ENCODE results near the gene INTS1.

The INTS1 gene

DNA sequence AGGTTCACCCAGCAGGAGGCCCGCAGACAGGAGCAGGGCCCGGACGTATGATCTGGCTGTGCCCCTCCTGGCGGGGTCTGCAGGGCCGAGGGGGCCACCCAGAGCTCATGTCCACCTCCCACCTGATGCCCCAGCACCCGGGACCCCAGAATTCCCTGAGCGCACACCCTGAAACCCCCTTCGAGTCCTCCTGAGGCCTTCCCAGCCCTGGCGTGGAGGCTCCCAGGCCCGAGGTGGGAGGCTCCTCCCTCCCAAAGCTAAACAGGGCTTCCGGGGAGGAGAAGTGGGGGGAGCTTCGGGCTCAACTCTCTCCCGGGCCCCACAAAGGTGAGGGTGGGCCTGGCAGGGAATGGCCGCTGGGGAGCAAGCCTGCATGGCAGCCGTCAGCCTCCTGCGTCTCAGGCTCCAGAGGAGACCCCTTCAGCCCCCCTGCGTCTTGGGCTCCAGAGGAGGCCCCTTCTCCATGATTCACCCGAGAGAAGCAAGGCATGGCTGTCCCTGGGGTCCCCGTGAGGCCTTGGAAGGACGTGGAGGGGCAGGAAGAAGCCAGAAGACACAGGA is 75.2 kb downstream of the INTS1 start:
- no peaks in the 10 kb centered on the region for H3K79me2 ChIP-seq
- H3K4me3 ChIP-seq (ENCODE audit: low read depth, low read length) = no peak overlapping the region
- H3K9ac ChIP-seq = no peak overlapping the region
- no peaks in the 10 kb centered on the region for H3K9me3 ChIP-seq (ENCODE audit: control insufficient read depth, low read length)
- H3K4me2 ChIP-seq (ENCODE audit: low read length) = no peak overlapping the region
- no peaks in the 10 kb centered on the region for H3K27me3 ChIP-seq (ENCODE audit: control insufficient read depth, insufficient read depth, low read length)
- TF ChIP-seq CTCF (IDR thresholded peaks at IDR 0.05) = no peak
- no peaks in the 10 kb centered on the region for H3K36me3 ChIP-seq (ENCODE audit: control insufficient read depth, insufficient read depth, low read length)
- no peaks in the 10 kb centered on the region for H3K4me1 ChIP-seq
- no peak overlapping the region for H3K27ac ChIP-seq
- no peak overlapping the region for H2AFZ ChIP-seq

DNA sequence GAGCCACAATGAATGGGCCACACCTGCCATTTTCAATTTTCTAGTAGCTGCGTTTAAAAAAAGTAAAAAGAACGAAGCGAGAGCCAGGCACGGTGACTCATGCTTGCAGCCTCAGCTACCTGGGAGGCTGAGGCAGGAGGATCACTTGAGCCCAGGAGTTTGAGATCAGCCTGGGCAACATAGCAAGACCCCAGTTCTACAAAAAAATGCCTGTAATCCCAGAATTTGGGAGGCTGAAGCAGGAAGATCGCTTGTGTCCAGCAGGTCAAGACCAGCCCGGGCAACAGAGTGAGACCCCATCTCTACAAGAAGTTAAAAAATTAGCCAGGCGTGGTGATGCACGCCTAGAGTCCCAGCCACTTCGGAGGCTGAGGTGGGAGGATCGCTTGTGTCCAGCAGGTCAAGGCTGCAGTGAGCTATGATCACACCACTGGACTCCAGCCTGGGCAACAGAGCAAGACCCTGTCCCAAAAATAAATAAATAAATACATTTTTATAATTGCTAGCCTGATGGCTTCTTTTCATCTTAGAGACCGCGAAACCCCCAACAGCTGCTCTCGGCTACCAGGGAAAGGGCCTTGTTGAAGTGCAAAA is 77.0 kb downstream of the INTS1 start:
- no peak overlapping the region for H3K27ac ChIP-seq
- H2AFZ ChIP-seq = no peak overlapping the region
- H3K4me2 ChIP-seq (ENCODE audit: low read length) = no peak overlapping the region
- H3K4me1 ChIP-seq = peaks cover 2% of the 10 kb centered on the region
- H3K9me3 ChIP-seq (ENCODE audit: control insufficient read depth, low read length) = no peaks in the 10 kb centered on the region
- H3K4me3 ChIP-seq (ENCODE audit: low read depth, low read length) = no peak overlapping the region
- H3K36me3 ChIP-seq (ENCODE audit: control insufficient read depth, insufficient read depth, low read length) = no peaks in the 10 kb centered on the region
- H3K27me3 ChIP-seq (ENCODE audit: control insufficient read depth, insufficient read depth, low read length) = no peaks in the 10 kb centered on the region
- H3K79me2 ChIP-seq = no peaks in the 10 kb centered on the region
- no peak for TF ChIP-seq CTCF (IDR thresholded peaks at IDR 0.05)
- H3K9ac ChIP-seq = no peak overlapping the region

DNA sequence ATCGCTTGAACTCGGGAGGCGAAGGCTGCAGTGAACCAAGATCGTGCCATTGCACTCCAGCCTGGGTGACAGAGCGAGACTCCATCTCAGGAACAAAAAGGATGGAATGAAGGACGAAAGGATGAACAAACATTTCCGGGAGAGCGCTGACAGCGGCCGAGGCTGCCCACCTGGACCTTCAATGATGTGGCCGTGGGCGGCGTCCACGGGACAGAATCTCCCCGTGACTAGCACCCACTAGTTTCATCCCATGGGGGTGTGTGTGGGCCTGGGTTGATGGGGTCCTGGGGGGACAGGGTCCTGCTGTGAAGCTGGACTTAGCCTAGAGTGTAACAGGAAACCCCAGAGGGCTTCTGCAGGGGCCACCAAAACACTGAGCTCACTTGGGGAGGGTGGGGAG is 77.7 kb downstream of the INTS1 start:
- Histone ChIP-seq H3K9ac (no peak overlapping the region), H3K4me3 (ENCODE audit: low read depth, low read length) (no peak overlapping the region), H2AFZ (no peak overlapping the region), H3K4me2 (ENCODE audit: low read length) (no peak overlapping the region), H3K27ac (no peak overlapping the region), H3K79me2 (no peaks in the 10 kb centered on the region), H3K4me1 (peaks cover 2% of the 10 kb centered on the region), H3K27me3 (ENCODE audit: control insufficient read depth, insufficient read depth, low read length) (no peaks in the 10 kb centered on the region), H3K36me3 (ENCODE audit: control insufficient read depth, insufficient read depth, low read length) (no peaks in the 10 kb centered on the region), H3K9me3 (ENCODE audit: control insufficient read depth, low read length) (no peaks in the 10 kb centered on the region)
- no peak for TF ChIP-seq CTCF (IDR thresholded peaks at IDR 0.05)

- H3K27me3 ChIP-seq (ENCODE audit: control insufficient read depth, insufficient read depth, low read length) = no peaks in the 10 kb centered on the region
- no peak overlapping the region for H3K27ac ChIP-seq
- peaks cover 2% of the 10 kb centered on the region for H3K4me1 ChIP-seq
- no peak overlapping the region for H3K4me3 ChIP-seq (ENCODE audit: low read depth, low read length)
- no peak overlapping the region for H2AFZ ChIP-seq
- no peak overlapping the region for H3K4me2 ChIP-seq (ENCODE audit: low read length)
- no peaks in the 10 kb centered on the region for H3K36me3 ChIP-seq (ENCODE audit: control insufficient read depth, insufficient read depth, low read length)
- H3K9me3 ChIP-seq (ENCODE audit: control insufficient read depth, low read length) = no peaks in the 10 kb centered on the region
- H3K79me2 ChIP-seq = no peaks in the 10 kb centered on the region
- no peak overlapping the region for H3K9ac ChIP-seq
- TF ChIP-seq CTCF (IDR thresholded peaks at IDR 0.05) = no peak
Observed at GRCh38 chr7:1425292-1426136, 78.7 kb downstream of the INTS1 start.

All from parathyroid adenoma (tissue), 2 donors.